AG09309 (cell line): Measurements from ENCODE around the gene ILF3.
A peak's percentile ranks its signal among the peaks of the same experiment; 100 is the strongest.

ENCODE experiments used
- DNase-seq: peaks from one replicate; pipeline ENCODE4 v3.0.0-alpha.2; 2010; ENCODE audit warnings: low read depth
- H3K4me3 ChIP-seq: 2 replicates; pipeline ENCODE4 v1.5.1; 2011; ENCODE audit warnings: mild to moderate bottlenecking, low read depth, low read length, moderate library complexity; ENCODE audit not compliant: control insufficient read depth
- CTCF ChIP-seq: IDR thresholded peaks from 2 replicates; pipeline ENCODE4 v1.5.1; 2011; ENCODE audit warnings: mild to moderate bottlenecking, low read depth, low read length, inconsistent platforms; ENCODE audit not compliant: insufficient read depth, control insufficient read depth; ENCODE audit errors: missing control alignments

Gene ILF3

GRCh38 chr19:10692673-10693264, 38.6 kb downstream of the ILF3 start:
- H3K4me3 ChIP-seq, result no peak overlapping the region
- no peak for DNase-seq
- no peak for TF ChIP-seq CTCF

DNA sequence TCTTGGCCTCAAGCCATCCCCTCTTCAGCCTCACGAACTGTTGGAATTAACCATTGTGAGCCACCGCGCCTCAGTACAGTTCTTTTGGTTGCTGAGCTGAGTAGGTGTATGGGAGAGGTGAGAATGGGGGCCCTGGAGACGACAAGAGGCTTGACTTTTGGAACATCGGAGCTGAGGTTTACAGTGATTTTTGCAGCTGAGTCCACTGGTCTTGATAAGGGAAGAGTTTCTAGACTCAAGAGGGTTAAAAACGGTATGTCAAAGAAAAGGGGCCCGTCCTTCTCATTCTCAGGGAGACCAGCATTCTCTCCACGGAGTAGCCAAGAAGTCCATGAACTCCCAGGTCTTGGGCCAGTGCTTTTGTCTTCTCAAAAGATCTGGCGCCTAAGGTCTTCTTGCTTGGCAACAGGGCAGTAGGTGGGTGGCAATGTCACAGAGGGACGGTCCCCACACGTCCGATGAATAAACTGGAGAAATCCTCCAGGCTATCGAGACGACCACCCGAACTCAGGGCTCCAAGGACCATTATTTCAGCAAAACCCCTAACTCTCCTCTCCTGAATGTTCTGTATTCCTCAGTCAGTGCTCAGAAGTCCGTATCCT, 40.7 kb downstream of the ILF3 start:
- H3K4me3 ChIP-seq, result no peak overlapping the region
- no peak for DNase-seq
- no peak for TF ChIP-seq CTCF

DNA sequence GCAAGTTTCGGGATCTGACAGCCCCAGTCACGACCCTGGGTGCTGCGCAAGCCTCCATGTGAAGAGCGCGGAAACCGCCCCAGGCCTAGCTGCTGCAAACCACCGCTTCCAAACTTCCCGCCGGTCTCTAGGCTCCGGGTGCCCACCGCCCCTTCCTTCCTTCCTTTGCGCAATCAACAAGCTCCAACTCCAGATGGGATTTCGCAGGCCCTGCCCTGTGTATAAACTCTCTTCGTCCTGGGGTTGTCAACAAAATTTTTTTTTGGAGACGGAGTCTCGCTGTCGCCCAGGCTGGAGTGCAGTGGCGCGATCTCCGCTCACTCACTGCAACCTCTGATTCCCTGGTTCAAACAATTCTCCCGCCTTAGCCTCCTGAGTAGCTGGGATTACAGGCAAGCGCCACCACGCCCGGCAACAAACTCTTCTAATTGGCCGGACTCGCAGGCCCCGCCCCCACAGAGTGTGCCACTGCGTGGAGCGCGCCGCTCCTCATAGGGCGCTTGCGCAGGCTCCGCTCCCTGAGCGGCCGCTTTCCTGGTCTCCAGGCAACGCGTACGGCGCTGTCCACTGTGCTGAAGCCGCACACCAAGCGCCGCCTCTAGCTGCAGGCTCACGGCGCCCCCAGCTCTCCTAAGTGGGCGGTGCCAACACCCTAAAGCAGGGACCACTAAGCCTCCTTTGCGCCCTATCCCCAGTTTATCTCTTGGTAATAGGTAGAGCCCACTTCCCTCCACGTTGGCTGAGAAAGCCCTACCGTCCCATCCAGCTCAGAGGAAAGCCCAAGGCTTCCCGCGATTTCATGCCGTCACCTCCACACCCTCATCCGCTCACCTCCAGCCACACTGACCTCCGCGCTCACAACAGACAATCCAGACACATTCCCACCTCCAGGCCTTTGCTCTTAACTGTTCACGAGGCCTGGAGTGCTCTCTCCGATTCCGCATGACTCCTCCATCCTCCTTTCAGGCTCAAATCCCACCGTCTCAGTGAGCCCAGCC, 41.6 kb downstream of the ILF3 start:
- no peak overlapping the region; the same call in 1 of the 2 replicates for H3K4me3 ChIP-seq
- DNase-seq, result peak; percentile 59
- no peak for TF ChIP-seq CTCF

GRCh38 chr19:10699650-10700335, 45.6 kb downstream of the ILF3 start:
- H3K4me3 ChIP-seq, result no peak overlapping the region
- DNase-seq, result no peak
- TF ChIP-seq CTCF, result peak; percentile 63

GRCh38 chr19:10701955-10702525, 47.9 kb downstream of the ILF3 start:
- H3K4me3 ChIP-seq, result peak overlapping the region; percentile 69
- DNase-seq, result no peak
- no peak for TF ChIP-seq CTCF

DNA sequence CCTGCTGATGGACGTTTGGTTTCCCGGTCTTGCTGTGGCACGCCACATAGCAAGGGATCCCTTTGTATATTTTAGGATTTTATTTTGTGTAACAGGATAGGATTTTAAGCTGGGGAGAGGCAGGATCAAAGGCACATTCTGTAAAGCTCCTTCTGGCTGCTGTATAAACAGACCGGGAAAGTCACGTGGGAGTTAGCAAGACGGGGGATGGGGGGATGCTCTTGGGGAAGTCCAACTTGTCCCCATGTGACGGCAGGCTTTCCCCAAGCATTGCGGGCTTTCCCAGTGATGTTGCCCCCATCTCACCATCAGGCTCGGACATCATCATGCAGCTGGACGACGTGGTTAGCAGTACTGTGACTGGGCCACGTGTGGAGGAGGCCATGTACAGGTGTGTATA, 52.8 kb downstream of the ILF3 start:
- no peak for TF ChIP-seq CTCF
- no peak overlapping the region for H3K4me3 ChIP-seq
- DNase-seq, result no peak
